ENCODE data around the gene LRRC45.

LRRC45 gene

DNA sequence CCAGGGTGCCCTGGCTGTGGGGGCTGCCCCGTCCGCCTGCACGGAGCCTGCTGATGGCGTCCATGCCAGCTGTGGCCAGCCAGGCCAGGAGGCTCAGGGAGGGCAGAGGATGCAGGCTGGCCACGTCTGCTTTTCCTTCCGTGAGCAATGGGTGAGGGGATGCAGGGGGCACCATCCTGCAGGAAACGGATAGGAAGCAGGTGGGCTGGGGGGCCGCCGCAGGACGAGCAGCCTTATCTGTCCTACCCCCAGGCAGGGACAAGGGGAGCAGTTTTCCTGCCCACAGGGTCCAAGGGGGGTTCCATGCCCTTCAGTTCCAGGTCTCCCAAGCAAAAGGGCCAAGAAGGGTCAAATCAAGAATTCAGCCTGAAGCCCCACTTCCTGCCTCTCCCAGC, 35.7 kb downstream of the LRRC45 start:
- Histone ChIP-seq H3K4me1 (no peaks in the 10 kb centered on the region), H3K4me3 (ENCODE audit: low read depth, low read length) (no peak overlapping the region), H3K9me3 (no peaks in the 10 kb centered on the region), H3K27me3 (no peaks in the 10 kb centered on the region), H3K36me3 (peaks cover 94% of the 10 kb centered on the region)
- TF ChIP-seq, protein P1, sequence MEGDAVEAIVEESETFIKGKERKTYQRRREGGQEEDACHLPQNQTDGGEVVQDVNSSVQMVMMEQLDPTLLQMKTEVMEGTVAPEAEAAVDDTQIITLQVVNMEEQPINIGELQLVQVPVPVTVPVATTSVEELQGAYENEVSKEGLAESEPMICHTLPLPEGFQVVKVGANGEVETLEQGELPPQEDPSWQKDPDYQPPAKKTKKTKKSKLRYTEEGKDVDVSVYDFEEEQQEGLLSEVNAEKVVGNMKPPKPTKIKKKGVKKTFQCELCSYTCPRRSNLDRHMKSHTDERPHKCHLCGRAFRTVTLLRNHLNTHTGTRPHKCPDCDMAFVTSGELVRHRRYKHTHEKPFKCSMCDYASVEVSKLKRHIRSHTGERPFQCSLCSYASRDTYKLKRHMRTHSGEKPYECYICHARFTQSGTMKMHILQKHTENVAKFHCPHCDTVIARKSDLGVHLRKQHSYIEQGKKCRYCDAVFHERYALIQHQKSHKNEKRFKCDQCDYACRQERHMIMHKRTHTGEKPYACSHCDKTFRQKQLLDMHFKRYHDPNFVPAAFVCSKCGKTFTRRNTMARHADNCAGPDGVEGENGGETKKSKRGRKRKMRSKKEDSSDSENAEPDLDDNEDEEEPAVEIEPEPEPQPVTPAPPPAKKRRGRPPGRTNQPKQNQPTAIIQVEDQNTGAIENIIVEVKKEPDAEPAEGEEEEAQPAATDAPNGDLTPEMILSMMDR (IDR thresholded peaks at IDR 0.05; ENCODE audit: low read depth, low read length), result no peak
- DNase-seq, result no peak

DNA sequence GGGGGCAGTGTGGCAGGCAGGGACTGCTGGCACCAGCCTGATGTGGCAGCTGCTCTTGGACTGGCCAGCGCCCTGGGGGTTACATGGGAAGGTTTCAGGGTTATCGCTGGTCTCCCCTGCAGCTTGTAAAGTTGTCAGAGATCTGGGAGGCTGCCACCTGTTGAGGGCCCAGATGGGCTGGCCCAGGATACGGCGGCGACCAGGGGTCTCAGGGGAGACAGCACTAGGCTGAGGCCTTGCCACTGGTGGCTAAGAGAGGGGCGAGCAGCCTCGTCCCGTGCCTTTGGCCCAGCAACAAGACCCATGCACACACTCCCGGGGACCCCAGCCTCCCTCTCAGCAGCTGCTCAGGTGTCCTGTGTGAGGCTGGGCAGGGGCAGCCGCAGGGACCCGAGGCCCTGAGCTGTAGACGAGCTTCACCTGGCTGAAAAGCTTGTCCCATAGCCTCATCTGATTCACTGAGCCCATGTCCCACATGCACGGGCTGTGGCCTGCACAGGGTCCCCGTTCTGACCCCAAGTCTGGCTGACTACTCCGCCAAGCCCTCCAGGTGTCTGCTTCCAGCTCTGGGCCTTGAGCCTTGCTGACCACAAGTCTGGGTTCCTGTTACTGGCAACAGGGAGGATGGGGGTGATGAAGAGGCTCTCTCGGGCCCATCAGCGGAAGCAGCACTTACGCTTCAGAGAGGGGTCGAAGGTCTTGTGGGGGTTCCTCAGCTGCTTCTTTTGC, 36.3 kb downstream of the LRRC45 start:
- H3K27me3 ChIP-seq, result no peaks in the 10 kb centered on the region
- no peak overlapping the region for H3K4me3 ChIP-seq (ENCODE audit: low read depth, low read length)
- no peaks in the 10 kb centered on the region for H3K9me3 ChIP-seq
- TF ChIP-seq, protein P1 (IDR thresholded peaks at IDR 0.05; ENCODE audit: low read depth, low read length), result no peak
- no peaks in the 10 kb centered on the region for H3K4me1 ChIP-seq
- H3K36me3 ChIP-seq, result peaks cover 94% of the 10 kb centered on the region
- DNase-seq, result no peak

DNA sequence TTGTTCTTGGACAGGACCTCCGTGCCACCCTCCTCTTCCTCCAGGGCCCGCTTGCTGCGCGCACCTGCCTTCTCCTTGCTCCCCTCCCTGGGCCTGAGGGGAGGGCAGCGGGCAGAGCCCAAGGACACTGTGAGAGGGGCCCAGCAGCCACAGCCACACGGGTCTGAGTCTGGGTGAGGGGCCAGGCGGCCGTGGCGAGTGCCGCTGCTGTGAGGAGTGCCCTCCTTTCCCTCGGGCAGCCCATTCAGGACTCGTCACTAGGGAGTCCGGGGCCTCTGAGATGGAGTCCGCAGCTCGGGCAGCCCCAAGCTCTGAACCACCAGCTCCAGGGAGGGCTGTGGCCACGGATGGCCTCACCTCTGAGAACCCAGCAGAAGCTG, 36.9 kb downstream of the LRRC45 start:
- H3K9me3 ChIP-seq, result no peaks in the 10 kb centered on the region
- no peak for DNase-seq
- no peaks in the 10 kb centered on the region for H3K4me1 ChIP-seq
- TF ChIP-seq, protein P1 (IDR thresholded peaks at IDR 0.05; ENCODE audit: low read depth, low read length), result no peak
- no peak overlapping the region for H3K4me3 ChIP-seq (ENCODE audit: low read depth, low read length)
- H3K36me3 ChIP-seq, result peaks cover 90% of the 10 kb centered on the region
- H3K27me3 ChIP-seq, result no peaks in the 10 kb centered on the region

DNA sequence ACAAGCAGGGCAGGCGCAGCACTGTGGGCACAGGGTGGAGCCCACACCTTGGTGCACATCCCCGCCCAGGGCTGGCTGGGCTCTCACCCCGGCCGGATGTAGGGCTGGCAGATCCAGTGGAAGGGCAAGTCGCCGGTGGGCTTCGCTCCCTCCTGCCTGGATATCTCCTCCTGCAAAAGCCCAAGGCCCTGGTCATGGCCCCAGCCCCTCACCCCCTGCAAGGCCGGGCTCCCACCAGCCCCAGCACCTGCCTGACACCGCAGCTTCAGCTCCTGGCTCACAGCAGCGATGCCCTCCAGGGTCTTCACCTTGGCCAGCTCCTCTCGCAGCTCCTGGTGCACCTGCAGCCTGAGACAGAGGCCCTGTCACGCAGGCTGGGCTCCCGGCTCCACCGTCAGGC, 37.5 kb downstream of the LRRC45 start:
- Histone ChIP-seq H3K4me1 (no peaks in the 10 kb centered on the region), H3K27me3 (no peaks in the 10 kb centered on the region), H3K9me3 (no peaks in the 10 kb centered on the region), H3K4me3 (ENCODE audit: low read depth, low read length) (no peak overlapping the region), H3K36me3 (peaks cover 86% of the 10 kb centered on the region)
- TF ChIP-seq, protein P1 (IDR thresholded peaks at IDR 0.05; ENCODE audit: low read depth, low read length), result no peak
- DNase-seq, result no peak

DNA sequence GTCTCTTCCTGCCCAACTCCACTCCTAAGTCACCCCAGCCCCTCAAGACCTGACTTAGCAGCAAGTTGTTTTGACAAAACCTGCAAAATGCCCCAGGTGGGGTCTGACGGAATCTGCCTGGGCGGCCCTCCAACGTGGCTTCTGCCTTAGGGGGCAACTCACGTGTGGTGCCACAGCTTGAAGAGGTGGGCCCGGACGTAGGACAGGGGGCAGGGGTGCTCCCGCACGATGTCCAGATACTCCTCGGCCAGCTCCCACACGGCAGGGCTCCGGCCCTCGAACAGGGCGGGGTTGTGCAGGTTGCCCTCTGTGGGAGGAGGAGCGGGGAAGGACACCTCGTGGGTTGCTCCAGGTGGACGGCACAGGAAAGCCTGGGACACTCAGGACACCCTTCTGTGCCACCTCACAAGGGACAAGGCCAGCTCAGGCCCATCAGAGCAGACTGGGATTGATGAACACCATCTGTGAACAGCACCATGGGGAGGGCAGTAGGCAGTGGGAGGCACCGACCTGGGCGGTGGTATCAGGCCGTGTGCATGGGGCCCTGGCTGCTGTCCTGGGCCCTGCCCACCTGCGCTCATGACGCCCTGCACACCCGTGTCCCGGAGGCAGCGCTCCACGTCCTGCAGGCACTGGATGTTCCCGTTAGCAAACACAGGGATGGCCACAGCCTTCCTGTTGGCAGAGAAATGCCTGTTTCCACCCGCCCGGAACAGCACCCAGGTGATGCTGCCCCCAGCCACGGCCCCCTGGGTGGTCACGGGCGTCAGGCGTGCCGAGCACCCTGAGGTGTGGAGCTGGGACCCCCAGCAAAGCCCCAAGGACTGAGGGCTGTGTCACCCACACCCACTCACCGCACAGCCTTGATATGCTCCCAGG, 38.2 kb downstream of the LRRC45 start:
- Histone ChIP-seq H3K4me3 (ENCODE audit: low read depth, low read length) (no peak overlapping the region), H3K27me3 (no peaks in the 10 kb centered on the region), H3K4me1 (no peaks in the 10 kb centered on the region), H3K36me3 (peaks cover 79% of the 10 kb centered on the region), H3K9me3 (no peaks in the 10 kb centered on the region)
- TF ChIP-seq, protein P1 (IDR thresholded peaks at IDR 0.05; ENCODE audit: low read depth, low read length), result no peak
- no peak for DNase-seq
